Astrocyte (in vitro differentiated cells and primary cell): ENCODE measurements around the gene CENPA. TPM values are rescaled to one million over a fixed set of nuclear protein-coding genes. Genes with fewer than 3 reads are reported as not detected.
A peak's percentile ranks its signal among the peaks of the same experiment; 100 is the strongest.

Experiments used
- DNase-seq: peaks from one replicate; pipeline ENCODE4 v3.0.0-alpha.2; 2010; ENCODE audit warnings: low read depth
- FAIRE-seq: peaks from 2 replicates; lab custom pipeline; 2011; peaks lifted over from hg19 to GRCh38; lab: Jason Lieb, UNC
- H2AFZ ChIP-seq: 2 replicates; pipeline ENCODE4 v1.6.0; 2012; ENCODE audit warnings: low read depth, low read length, inconsistent platforms
- H3K27ac ChIP-seq: 2 replicates; pipeline ENCODE4 v1.5.1; 2011; ENCODE audit warnings: low read depth, low read length, inconsistent platforms
- H3K27me3 ChIP-seq: 2 replicates; pipeline ENCODE4 v1.6.0; 2011; ENCODE audit warnings: low read length, inconsistent platforms; ENCODE audit not compliant: insufficient read depth
- H3K36me3 ChIP-seq: 2 replicates; pipeline ENCODE4 v1.5.1; 2011; ENCODE audit warnings: low read length, inconsistent platforms; ENCODE audit not compliant: insufficient read depth
- H3K4me1 ChIP-seq: 2 replicates; pipeline ENCODE4 v1.5.1; 2011; ENCODE audit warnings: low read length, inconsistent platforms; ENCODE audit not compliant: insufficient read depth
- H3K4me2 ChIP-seq: 2 replicates; pipeline ENCODE4 v1.6.0; 2012; ENCODE audit warnings: low read length, inconsistent platforms
- H3K4me3 ChIP-seq: 2 replicates; pipeline ENCODE4 v1.5.1; 2011; ENCODE audit warnings: low read depth, mild to moderate bottlenecking, low read length, inconsistent platforms; ENCODE audit not compliant: insufficient read depth
- H3K79me2 ChIP-seq: 2 replicates; pipeline ENCODE4 v1.6.0; 2012; ENCODE audit warnings: mild to moderate bottlenecking, low read length, inconsistent platforms; ENCODE audit not compliant: insufficient read depth
- H3K9ac ChIP-seq: 2 replicates; pipeline ENCODE4 v1.6.0; 2012; ENCODE audit warnings: mild to moderate bottlenecking, low read length, inconsistent platforms
- H3K9me3 ChIP-seq: 2 replicates; pipeline ENCODE4 v1.5.1; 2012; ENCODE audit warnings: low read depth, mild to moderate bottlenecking, low read length, inconsistent platforms; ENCODE audit not compliant: insufficient read depth
- H4K20me1 ChIP-seq: 2 replicates; pipeline ENCODE4 v1.6.0; 2012; ENCODE audit warnings: low read length, inconsistent platforms; ENCODE audit not compliant: insufficient read depth
- H3K27ac Mint-ChIP-seq: one replicate; pipeline ENCODE4 v1.8.0; 2021; ENCODE audit warnings: mild to moderate bottlenecking, mixed read lengths; ENCODE audit not compliant: unreplicated experiment
- H3K27me3 Mint-ChIP-seq: one replicate; pipeline ENCODE4 v1.8.0; 2021; ENCODE audit warnings: low read depth, mixed read lengths; ENCODE audit not compliant: unreplicated experiment
- H3K36me3 Mint-ChIP-seq: one replicate; pipeline ENCODE4 v1.8.0; 2021; ENCODE audit warnings: low read depth, mixed read lengths; ENCODE audit not compliant: unreplicated experiment
- H3K4me1 Mint-ChIP-seq: one replicate; pipeline ENCODE4 v1.8.0; 2021; ENCODE audit warnings: low read depth, mixed read lengths; ENCODE audit not compliant: unreplicated experiment
- H3K4me3 Mint-ChIP-seq: one replicate; pipeline ENCODE4 v1.8.0; 2021; ENCODE audit warnings: mild to moderate bottlenecking, moderate library complexity, mixed read lengths; ENCODE audit not compliant: unreplicated experiment
- H3K9me3 Mint-ChIP-seq: one replicate; pipeline ENCODE4 v1.8.0; 2021; ENCODE audit warnings: mild to moderate bottlenecking, mixed read lengths; ENCODE audit not compliant: unreplicated experiment
- EZH2 ChIP-seq: IDR thresholded peaks from 2 replicates; pipeline ENCODE4 v1.6.1; 2012; ENCODE audit warnings: mild to moderate bottlenecking, low read length, inconsistent platforms; ENCODE audit not compliant: insufficient read depth
- total RNA-seq: library from RNA; stranded (reverse); gene quantifications from 2 replicates; pipeline ENCODE4 v1.2.1, GENCODE V29; 2021
- TF ChIP-seq, protein P1 (sequence below): IDR thresholded peaks from 2 replicates; pipeline ENCODE4 v1.5.1; 2011; ENCODE audit warnings: low read depth, mild to moderate bottlenecking, inconsistent platforms, low read length, moderate library complexity; ENCODE audit not compliant: insufficient read depth

CENPA gene
- total RNA-seq, 1 donor from 2014 or later, result 2.7 TPM

DNA sequence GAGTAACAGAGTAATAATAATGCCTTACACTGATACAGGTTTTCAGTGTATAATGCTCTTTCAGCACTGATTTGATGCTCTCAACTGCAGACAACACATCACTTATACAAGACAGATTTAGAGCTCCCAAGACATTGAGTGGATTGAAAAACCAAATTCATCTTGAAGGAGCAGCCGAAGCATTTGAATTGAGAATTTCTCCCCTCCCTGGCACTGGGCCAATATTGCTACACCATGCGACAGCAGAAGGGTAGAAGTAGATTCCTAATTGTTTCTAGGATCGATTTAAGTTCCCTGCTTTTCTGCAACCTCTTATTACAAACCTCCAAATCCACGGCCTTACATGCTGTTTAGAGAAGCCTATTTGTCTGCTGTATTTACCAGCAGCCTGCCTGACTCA is 15.5 kb downstream of the CENPA start:
- H3K27ac Mint-ChIP-seq, result no peak overlapping the region

DNA sequence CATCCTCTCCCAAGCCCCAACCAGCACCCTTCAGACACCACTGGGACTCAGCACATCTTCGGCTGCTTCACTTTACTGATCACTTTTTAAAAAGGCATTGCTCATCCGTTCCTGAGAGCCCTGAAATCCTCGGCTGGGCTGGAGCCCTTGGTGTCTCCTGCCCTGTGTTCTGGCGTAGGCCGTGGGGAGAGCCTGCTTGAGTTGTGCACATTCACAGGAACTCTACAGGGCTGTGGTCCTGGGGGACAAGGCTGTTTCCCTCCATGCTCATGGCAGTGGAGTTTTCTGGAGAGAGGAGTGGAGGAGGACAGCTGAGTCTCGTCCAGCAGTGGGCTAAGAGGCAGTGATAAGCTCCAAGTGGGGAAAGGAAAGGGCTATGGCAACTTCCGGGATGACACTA is 15.9 kb downstream of the CENPA start:
- H3K79me2 ChIP-seq, result no peaks in the 10 kb centered on the region
- H3K9me3 ChIP-seq, result no peaks in the 10 kb centered on the region
- no peaks in the 10 kb centered on the region for H3K27me3 ChIP-seq
- H3K9ac ChIP-seq, result no peak overlapping the region
- no peak overlapping the region for H2AFZ ChIP-seq
- TF ChIP-seq, protein P1, sequence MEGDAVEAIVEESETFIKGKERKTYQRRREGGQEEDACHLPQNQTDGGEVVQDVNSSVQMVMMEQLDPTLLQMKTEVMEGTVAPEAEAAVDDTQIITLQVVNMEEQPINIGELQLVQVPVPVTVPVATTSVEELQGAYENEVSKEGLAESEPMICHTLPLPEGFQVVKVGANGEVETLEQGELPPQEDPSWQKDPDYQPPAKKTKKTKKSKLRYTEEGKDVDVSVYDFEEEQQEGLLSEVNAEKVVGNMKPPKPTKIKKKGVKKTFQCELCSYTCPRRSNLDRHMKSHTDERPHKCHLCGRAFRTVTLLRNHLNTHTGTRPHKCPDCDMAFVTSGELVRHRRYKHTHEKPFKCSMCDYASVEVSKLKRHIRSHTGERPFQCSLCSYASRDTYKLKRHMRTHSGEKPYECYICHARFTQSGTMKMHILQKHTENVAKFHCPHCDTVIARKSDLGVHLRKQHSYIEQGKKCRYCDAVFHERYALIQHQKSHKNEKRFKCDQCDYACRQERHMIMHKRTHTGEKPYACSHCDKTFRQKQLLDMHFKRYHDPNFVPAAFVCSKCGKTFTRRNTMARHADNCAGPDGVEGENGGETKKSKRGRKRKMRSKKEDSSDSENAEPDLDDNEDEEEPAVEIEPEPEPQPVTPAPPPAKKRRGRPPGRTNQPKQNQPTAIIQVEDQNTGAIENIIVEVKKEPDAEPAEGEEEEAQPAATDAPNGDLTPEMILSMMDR, result no peak
- TF ChIP-seq EZH2, result no peak
- no peak overlapping the region for H3K4me3 ChIP-seq
- no peak overlapping the region for H3K27ac ChIP-seq
- peaks cover 5% of the 10 kb centered on the region for H3K4me1 Mint-ChIP-seq
- no peak for DNase-seq
- H3K9me3 Mint-ChIP-seq, result no peaks in the 10 kb centered on the region
- no peak overlapping the region for H3K27ac Mint-ChIP-seq
- FAIRE-seq, result no peak
- no peaks in the 10 kb centered on the region for H3K27me3 Mint-ChIP-seq
- H3K36me3 ChIP-seq, result no peaks in the 10 kb centered on the region
- no peak overlapping the region for H3K4me3 Mint-ChIP-seq
- H3K4me1 ChIP-seq, result no peaks in the 10 kb centered on the region
- H3K36me3 Mint-ChIP-seq, result no peaks in the 10 kb centered on the region
- no peak overlapping the region for H3K4me2 ChIP-seq
- no peaks in the 10 kb centered on the region for H4K20me1 ChIP-seq

More for the DNA sequence above, 15.5 kb downstream of the CENPA start:
- no peak overlapping the region for H3K27ac ChIP-seq
- no peaks in the 10 kb centered on the region for H3K36me3 ChIP-seq
- TF ChIP-seq EZH2, result no peak
- TF ChIP-seq, protein P1, result no peak
- Mint-ChIP-seq H3K36me3 (no peaks in the 10 kb centered on the region), H3K9me3 (no peaks in the 10 kb centered on the region), H3K4me1 (peaks cover 5% of the 10 kb centered on the region), H3K4me3 (no peak overlapping the region), H3K27me3 (no peaks in the 10 kb centered on the region)
- no peak overlapping the region for H3K4me3 ChIP-seq
- no peak overlapping the region for H3K4me2 ChIP-seq
- no peak for FAIRE-seq
- no peaks in the 10 kb centered on the region for H3K27me3 ChIP-seq
- H2AFZ ChIP-seq, result no peak overlapping the region
- no peaks in the 10 kb centered on the region for H3K4me1 ChIP-seq
- DNase-seq, result no peak
- no peak overlapping the region for H3K9ac ChIP-seq
- no peaks in the 10 kb centered on the region for H3K79me2 ChIP-seq
- no peaks in the 10 kb centered on the region for H3K9me3 ChIP-seq
- H4K20me1 ChIP-seq, result no peaks in the 10 kb centered on the region

DNA sequence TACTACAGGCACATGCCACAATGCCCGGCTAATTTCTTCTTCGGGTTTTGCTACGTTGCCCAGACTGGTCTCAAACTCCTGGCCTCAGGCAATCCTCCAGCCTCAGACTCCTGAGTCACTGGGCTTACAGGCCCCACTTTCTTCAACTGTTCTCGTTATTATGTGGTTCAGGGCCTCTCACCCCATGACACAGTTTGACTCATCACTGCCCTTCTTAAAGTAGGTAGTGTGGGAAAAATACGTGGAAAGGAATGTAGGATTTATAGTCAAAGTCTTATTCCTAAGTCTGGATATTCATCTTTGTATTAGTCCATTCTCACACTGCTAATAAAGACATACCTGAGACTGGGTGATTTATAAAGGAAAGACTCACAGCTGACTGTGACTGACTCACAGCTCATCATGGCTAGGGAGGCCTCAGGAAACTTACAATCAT is 19.4 kb downstream of the CENPA start:
- Histone ChIP-seq H3K9ac (no peak overlapping the region), H3K79me2 (no peaks in the 10 kb centered on the region), H3K36me3 (no peaks in the 10 kb centered on the region), H3K27ac (peak overlapping the region; percentile 24), H3K4me3 (no peak overlapping the region), H4K20me1 (no peaks in the 10 kb centered on the region), H3K4me1 (no peaks in the 10 kb centered on the region), H3K9me3 (no peaks in the 10 kb centered on the region), H2AFZ (no peak overlapping the region), H3K27me3 (peaks cover 4% of the 10 kb centered on the region), H3K4me2 (no peak overlapping the region)
- Mint-ChIP-seq H3K4me1 (peaks cover 7% of the 10 kb centered on the region), H3K4me3 (no peak overlapping the region), H3K27ac (peak overlapping the region; percentile 92), H3K9me3 (no peaks in the 10 kb centered on the region), H3K27me3 (peaks cover 2% of the 10 kb centered on the region), H3K36me3 (no peaks in the 10 kb centered on the region)
- no peak for FAIRE-seq
- TF ChIP-seq, protein P1, result no peak
- no peak for TF ChIP-seq EZH2
- peak; percentile 77 for DNase-seq
